H1 (cell line): ENCODE measurements around the gene ABI3BP. TPM values are rescaled to one million over a fixed set of nuclear protein-coding genes. Genes with fewer than 3 reads are reported as not detected.

Experiments used
- CTBP2 ChIP-seq: IDR thresholded peaks from 2 replicates; pipeline ENCODE4 v1.7.0; 2011; ENCODE audit warnings: borderline replicate concordance, mild to moderate bottlenecking, moderate library complexity, mixed read lengths, low read length; ENCODE audit not compliant: insufficient read depth, insufficient read length
- EZH2 ChIP-seq: fragments of 200-600 bp; sonication (generic); IDR thresholded peaks from 2 replicates; pipeline ENCODE4 v1.7.1; 2012; ENCODE audit warnings: low read depth, mild to moderate bottlenecking, moderate library complexity, low read length, inconsistent platforms; ENCODE audit not compliant: severe bottlenecking
- RAD21 ChIP-seq, 2 experiments: IDR thresholded peaks in 1 of 2; conservative IDR thresholded peaks in 1 of 2; 2 replicates each; pipeline ENCODE4 v1.6.1; 2011; ENCODE audit warnings: low read depth in 2 of 2, low read length in 2 of 2, improper control_type of control experiment in 1 of 2, inconsistent platforms in 1 of 2, mild to moderate bottlenecking in 1 of 2, moderate library complexity in 1 of 2
- polyA plus RNA-seq, 7 experiments: library from polyadenylated mRNA; depleted of rRNA in 3 of 7; stranded (reverse) in 5 of 7; unstranded in 2 of 7; fragments of >200 nt in 5 of 7; fragments of 200-250 nt in 2 of 7; gene quantifications; 1 replicate in 5 of 7; 2 replicates in 1 of 7; 4 replicates in 1 of 7; pipeline versions ENCODE4 v1.2.1 to v1.2.3, GENCODE V29; 2011 to 2013; ENCODE audit warnings: missing spikeins in 2 of 7, mixed read lengths in 2 of 7
- total RNA-seq: library from RNA; stranded (reverse); fragmentation: NEBNext Ultra II Directional; extraction: Animal tissue kit (Norgen Biotek cat#: 25700); gene quantifications from 2 replicates; pipeline ENCODE4 v1.2.1, GENCODE V29; 2021
- TF ChIP-seq, protein P1 (sequence below): fragments of 300-600 bp; sonication (generic); IDR thresholded peaks from 2 replicates; pipeline ENCODE4 v1.7.1; 2012; ENCODE audit warnings: low read length, moderate library complexity, mild to moderate bottlenecking, inconsistent platforms; ENCODE audit not compliant: insufficient replicate concordance

The ABI3BP gene
- total and polyA plus RNA-seq, 2 of the 8 experiments (the other 6 are each of a cell fraction or from before 2014, with no cell fraction given): 0.08 to 0.32 TPM

GRCh38 chr3:100992231-100993012, 799 bp downstream of the ABI3BP start (continued):
- TF ChIP-seq, protein P1, sequence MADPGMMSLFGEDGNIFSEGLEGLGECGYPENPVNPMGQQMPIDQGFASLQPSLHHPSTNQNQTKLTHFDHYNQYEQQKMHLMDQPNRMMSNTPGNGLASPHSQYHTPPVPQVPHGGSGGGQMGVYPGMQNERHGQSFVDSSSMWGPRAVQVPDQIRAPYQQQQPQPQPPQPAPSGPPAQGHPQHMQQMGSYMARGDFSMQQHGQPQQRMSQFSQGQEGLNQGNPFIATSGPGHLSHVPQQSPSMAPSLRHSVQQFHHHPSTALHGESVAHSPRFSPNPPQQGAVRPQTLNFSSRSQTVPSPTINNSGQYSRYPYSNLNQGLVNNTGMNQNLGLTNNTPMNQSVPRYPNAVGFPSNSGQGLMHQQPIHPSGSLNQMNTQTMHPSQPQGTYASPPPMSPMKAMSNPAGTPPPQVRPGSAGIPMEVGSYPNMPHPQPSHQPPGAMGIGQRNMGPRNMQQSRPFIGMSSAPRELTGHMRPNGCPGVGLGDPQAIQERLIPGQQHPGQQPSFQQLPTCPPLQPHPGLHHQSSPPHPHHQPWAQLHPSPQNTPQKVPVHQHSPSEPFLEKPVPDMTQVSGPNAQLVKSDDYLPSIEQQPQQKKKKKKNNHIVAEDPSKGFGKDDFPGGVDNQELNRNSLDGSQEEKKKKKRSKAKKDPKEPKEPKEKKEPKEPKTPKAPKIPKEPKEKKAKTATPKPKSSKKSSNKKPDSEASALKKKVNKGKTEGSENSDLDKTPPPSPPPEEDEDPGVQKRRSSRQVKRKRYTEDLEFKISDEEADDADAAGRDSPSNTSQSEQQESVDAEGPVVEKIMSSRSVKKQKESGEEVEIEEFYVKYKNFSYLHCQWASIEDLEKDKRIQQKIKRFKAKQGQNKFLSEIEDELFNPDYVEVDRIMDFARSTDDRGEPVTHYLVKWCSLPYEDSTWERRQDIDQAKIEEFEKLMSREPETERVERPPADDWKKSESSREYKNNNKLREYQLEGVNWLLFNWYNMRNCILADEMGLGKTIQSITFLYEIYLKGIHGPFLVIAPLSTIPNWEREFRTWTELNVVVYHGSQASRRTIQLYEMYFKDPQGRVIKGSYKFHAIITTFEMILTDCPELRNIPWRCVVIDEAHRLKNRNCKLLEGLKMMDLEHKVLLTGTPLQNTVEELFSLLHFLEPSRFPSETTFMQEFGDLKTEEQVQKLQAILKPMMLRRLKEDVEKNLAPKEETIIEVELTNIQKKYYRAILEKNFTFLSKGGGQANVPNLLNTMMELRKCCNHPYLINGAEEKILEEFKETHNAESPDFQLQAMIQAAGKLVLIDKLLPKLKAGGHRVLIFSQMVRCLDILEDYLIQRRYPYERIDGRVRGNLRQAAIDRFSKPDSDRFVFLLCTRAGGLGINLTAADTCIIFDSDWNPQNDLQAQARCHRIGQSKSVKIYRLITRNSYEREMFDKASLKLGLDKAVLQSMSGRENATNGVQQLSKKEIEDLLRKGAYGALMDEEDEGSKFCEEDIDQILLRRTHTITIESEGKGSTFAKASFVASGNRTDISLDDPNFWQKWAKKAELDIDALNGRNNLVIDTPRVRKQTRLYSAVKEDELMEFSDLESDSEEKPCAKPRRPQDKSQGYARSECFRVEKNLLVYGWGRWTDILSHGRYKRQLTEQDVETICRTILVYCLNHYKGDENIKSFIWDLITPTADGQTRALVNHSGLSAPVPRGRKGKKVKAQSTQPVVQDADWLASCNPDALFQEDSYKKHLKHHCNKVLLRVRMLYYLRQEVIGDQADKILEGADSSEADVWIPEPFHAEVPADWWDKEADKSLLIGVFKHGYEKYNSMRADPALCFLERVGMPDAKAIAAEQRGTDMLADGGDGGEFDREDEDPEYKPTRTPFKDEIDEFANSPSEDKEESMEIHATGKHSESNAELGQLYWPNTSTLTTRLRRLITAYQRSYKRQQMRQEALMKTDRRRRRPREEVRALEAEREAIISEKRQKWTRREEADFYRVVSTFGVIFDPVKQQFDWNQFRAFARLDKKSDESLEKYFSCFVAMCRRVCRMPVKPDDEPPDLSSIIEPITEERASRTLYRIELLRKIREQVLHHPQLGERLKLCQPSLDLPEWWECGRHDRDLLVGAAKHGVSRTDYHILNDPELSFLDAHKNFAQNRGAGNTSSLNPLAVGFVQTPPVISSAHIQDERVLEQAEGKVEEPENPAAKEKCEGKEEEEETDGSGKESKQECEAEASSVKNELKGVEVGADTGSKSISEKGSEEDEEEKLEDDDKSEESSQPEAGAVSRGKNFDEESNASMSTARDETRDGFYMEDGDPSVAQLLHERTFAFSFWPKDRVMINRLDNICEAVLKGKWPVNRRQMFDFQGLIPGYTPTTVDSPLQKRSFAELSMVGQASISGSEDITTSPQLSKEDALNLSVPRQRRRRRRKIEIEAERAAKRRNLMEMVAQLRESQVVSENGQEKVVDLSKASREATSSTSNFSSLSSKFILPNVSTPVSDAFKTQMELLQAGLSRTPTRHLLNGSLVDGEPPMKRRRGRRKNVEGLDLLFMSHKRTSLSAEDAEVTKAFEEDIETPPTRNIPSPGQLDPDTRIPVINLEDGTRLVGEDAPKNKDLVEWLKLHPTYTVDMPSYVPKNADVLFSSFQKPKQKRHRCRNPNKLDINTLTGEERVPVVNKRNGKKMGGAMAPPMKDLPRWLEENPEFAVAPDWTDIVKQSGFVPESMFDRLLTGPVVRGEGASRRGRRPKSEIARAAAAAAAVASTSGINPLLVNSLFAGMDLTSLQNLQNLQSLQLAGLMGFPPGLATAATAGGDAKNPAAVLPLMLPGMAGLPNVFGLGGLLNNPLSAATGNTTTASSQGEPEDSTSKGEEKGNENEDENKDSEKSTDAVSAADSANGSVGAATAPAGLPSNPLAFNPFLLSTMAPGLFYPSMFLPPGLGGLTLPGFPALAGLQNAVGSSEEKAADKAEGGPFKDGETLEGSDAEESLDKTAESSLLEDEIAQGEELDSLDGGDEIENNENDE: no peak
- TF ChIP-seq EZH2: no peak
- TF ChIP-seq CTBP2: no peak
- no peak for TF ChIP-seq RAD21 (IDR thresholded peaks at IDR 0.05 in 1 of 2, conservative IDR thresholded peaks at IDR 0.05 in 1 of 2; ENCODE audit: low read depth in 2 of 2, low read length in 2 of 2)
